ENCODE data around the gene ZNF558.
A peak's percentile ranks its signal among the peaks of the same experiment; 100 is the strongest.

The ZNF558 gene

GRCh38 chr19:8835877-8836276, 3.8 kb upstream of the ZNF558 start:
- no peak overlapping the region for H3K4me3 ChIP-seq (ENCODE audit: low read length)
- no peaks in the 10 kb centered on the region for H3K4me1 ChIP-seq (ENCODE audit: control insufficient read depth, insufficient read depth, low read length)
- no peak for DNase-seq (ENCODE audit: low read depth, low spot score)
- no peak overlapping the region for H3K27ac ChIP-seq (ENCODE audit: low read length)
- WGBS (ENCODE audit: insufficient coverage, insufficient read length): 100% methylated on average over 2 of the region's 3 CpGs
- H3K9me3 ChIP-seq (ENCODE audit: control insufficient read depth, insufficient read depth, low read length): peaks cover 3% of the 10 kb centered on the region
- no peaks in the 10 kb centered on the region for H3K27me3 ChIP-seq (ENCODE audit: control insufficient read depth, insufficient read depth, low read length)
- H3K36me3 ChIP-seq (ENCODE audit: control insufficient read depth, insufficient read depth, low read length): no peaks in the 10 kb centered on the region; the same call in 1 of the 2 replicates

GRCh38 chr19:8835446-8835845, 3.3 kb upstream of the ZNF558 start:
- peaks cover 3% of the 10 kb centered on the region for H3K9me3 ChIP-seq (ENCODE audit: control insufficient read depth, insufficient read depth, low read length)
- no peak overlapping the region for H3K4me3 ChIP-seq (ENCODE audit: low read length)
- no CpG with 5 or more reads among the region's 2 CpGs for WGBS (ENCODE audit: insufficient coverage, insufficient read length)
- H3K27ac ChIP-seq (ENCODE audit: low read length): no peak overlapping the region
- no peaks in the 10 kb centered on the region for H3K4me1 ChIP-seq (ENCODE audit: control insufficient read depth, insufficient read depth, low read length)
- DNase-seq (ENCODE audit: low read depth, low spot score): no peak
- H3K36me3 ChIP-seq (ENCODE audit: control insufficient read depth, insufficient read depth, low read length): no peaks in the 10 kb centered on the region; the same call in 1 of the 2 replicates
- H3K27me3 ChIP-seq (ENCODE audit: control insufficient read depth, insufficient read depth, low read length): no peaks in the 10 kb centered on the region

- Histone ChIP-seq H3K4me1 (ENCODE audit: control insufficient read depth, insufficient read depth, low read length) (no peaks in the 10 kb centered on the region), H3K36me3 (ENCODE audit: control insufficient read depth, insufficient read depth, low read length) (no peaks in the 10 kb centered on the region; the same call in 1 of the 2 replicates), H3K27me3 (ENCODE audit: control insufficient read depth, insufficient read depth, low read length) (no peaks in the 10 kb centered on the region), H3K27ac (ENCODE audit: low read length) (no peak overlapping the region), H3K9me3 (ENCODE audit: control insufficient read depth, insufficient read depth, low read length) (peaks cover 1% of the 10 kb centered on the region), H3K4me3 (ENCODE audit: low read length) (peak overlapping the region; percentile 64)
- no CpG with 5 or more reads among the region's 16 CpGs for WGBS (ENCODE audit: insufficient coverage, insufficient read length)
- DNase-seq (ENCODE audit: low read depth, low spot score): no peak
Observed at GRCh38 chr19:8831832-8832131, 322 bp downstream of the ZNF558 start.

- DNase-seq (ENCODE audit: low read depth, low spot score): no peak
- H3K27ac ChIP-seq (ENCODE audit: low read length): no peak overlapping the region
- H3K9me3 ChIP-seq (ENCODE audit: control insufficient read depth, insufficient read depth, low read length): no peaks in the 10 kb centered on the region; the same call in 1 of the 2 replicates
- H3K4me1 ChIP-seq (ENCODE audit: control insufficient read depth, insufficient read depth, low read length): no peaks in the 10 kb centered on the region
- H3K36me3 ChIP-seq (ENCODE audit: control insufficient read depth, insufficient read depth, low read length): no peaks in the 10 kb centered on the region; the same call in 1 of the 2 replicates
- H3K4me3 ChIP-seq (ENCODE audit: low read length): no peak overlapping the region; the same call in 1 of the 2 replicates
- H3K27me3 ChIP-seq (ENCODE audit: control insufficient read depth, insufficient read depth, low read length): no peaks in the 10 kb centered on the region
- no CpG with 5 or more reads among the region's 6 CpGs for WGBS (ENCODE audit: insufficient coverage, insufficient read length)
Observed at GRCh38 chr19:8831373-8831772, 731 bp downstream of the ZNF558 start.

- no peaks in the 10 kb centered on the region for H3K27me3 ChIP-seq (ENCODE audit: control insufficient read depth, insufficient read depth, low read length)
- peaks cover 5% of the 10 kb centered on the region; the same call in 1 of the 2 replicates for H3K36me3 ChIP-seq (ENCODE audit: control insufficient read depth, insufficient read depth, low read length)
- no peak overlapping the region for H3K4me3 ChIP-seq (ENCODE audit: low read length)
- H3K4me1 ChIP-seq (ENCODE audit: control insufficient read depth, insufficient read depth, low read length): no peaks in the 10 kb centered on the region
- DNase-seq (ENCODE audit: low read depth, low spot score): no peak
- no peak overlapping the region for H3K27ac ChIP-seq (ENCODE audit: low read length)
- peaks cover 8% of the 10 kb centered on the region for H3K9me3 ChIP-seq (ENCODE audit: control insufficient read depth, insufficient read depth, low read length)
Observed at GRCh38 chr19:8827277-8827676, 4.8 kb downstream of the ZNF558 start.

GRCh38 chr19:8826371-8826770, 5.7 kb downstream of the ZNF558 start:
- Histone ChIP-seq H3K4me1 (ENCODE audit: control insufficient read depth, insufficient read depth, low read length) (no peaks in the 10 kb centered on the region), H3K27ac (ENCODE audit: low read length) (no peak overlapping the region), H3K36me3 (ENCODE audit: control insufficient read depth, insufficient read depth, low read length) (peaks cover 5% of the 10 kb centered on the region; the same call in 1 of the 2 replicates), H3K4me3 (ENCODE audit: low read length) (no peak overlapping the region), H3K9me3 (ENCODE audit: control insufficient read depth, insufficient read depth, low read length) (peaks cover 11% of the 10 kb centered on the region), H3K27me3 (ENCODE audit: control insufficient read depth, insufficient read depth, low read length) (no peaks in the 10 kb centered on the region)
- WGBS (ENCODE audit: insufficient coverage, insufficient read length): no CpG with 5 or more reads among the region's 5 CpGs
- DNase-seq (ENCODE audit: low read depth, low spot score): no peak

GRCh38 chr19:8821748-8822241, 10.3 kb downstream of the ZNF558 start:
- Histone ChIP-seq H3K27ac (ENCODE audit: low read length) (no peak overlapping the region), H3K4me1 (ENCODE audit: control insufficient read depth, insufficient read depth, low read length) (no peaks in the 10 kb centered on the region), H3K27me3 (ENCODE audit: control insufficient read depth, insufficient read depth, low read length) (no peaks in the 10 kb centered on the region), H3K9me3 (ENCODE audit: control insufficient read depth, insufficient read depth, low read length) (peaks cover 11% of the 10 kb centered on the region), H3K36me3 (ENCODE audit: control insufficient read depth, insufficient read depth, low read length) (peaks cover 5% of the 10 kb centered on the region; the same call in 1 of the 2 replicates), H3K4me3 (ENCODE audit: low read length) (no peak overlapping the region)
- no CpG with 5 or more reads among the region's 5 CpGs for WGBS (ENCODE audit: insufficient coverage, insufficient read length)
- no peak for DNase-seq (ENCODE audit: low read depth, low spot score)

GRCh38 chr19:8820234-8820633, 11.9 kb downstream of the ZNF558 start:
- Histone ChIP-seq H3K27ac (ENCODE audit: low read length) (no peak overlapping the region), H3K27me3 (ENCODE audit: control insufficient read depth, insufficient read depth, low read length) (no peaks in the 10 kb centered on the region), H3K36me3 (ENCODE audit: control insufficient read depth, insufficient read depth, low read length) (peaks cover 5% of the 10 kb centered on the region; the same call in 1 of the 2 replicates), H3K9me3 (ENCODE audit: control insufficient read depth, insufficient read depth, low read length) (peaks cover 9% of the 10 kb centered on the region), H3K4me3 (ENCODE audit: low read length) (no peak overlapping the region), H3K4me1 (ENCODE audit: control insufficient read depth, insufficient read depth, low read length) (no peaks in the 10 kb centered on the region)
- no CpG with 5 or more reads among the region's 3 CpGs for WGBS (ENCODE audit: insufficient coverage, insufficient read length)
- DNase-seq (ENCODE audit: low read depth, low spot score): no peak

GRCh38 chr19:8815780-8816179, 16.3 kb downstream of the ZNF558 start:
- Histone ChIP-seq H3K27ac (ENCODE audit: low read length) (no peak overlapping the region), H3K4me3 (ENCODE audit: low read length) (no peak overlapping the region), H3K9me3 (ENCODE audit: control insufficient read depth, insufficient read depth, low read length) (peaks cover 10% of the 10 kb centered on the region), H3K27me3 (ENCODE audit: control insufficient read depth, insufficient read depth, low read length) (no peaks in the 10 kb centered on the region), H3K4me1 (ENCODE audit: control insufficient read depth, insufficient read depth, low read length) (no peaks in the 10 kb centered on the region), H3K36me3 (ENCODE audit: control insufficient read depth, insufficient read depth, low read length) (no peaks in the 10 kb centered on the region; the same call in 1 of the 2 replicates)
- DNase-seq (ENCODE audit: low read depth, low spot score): no peak
- WGBS (ENCODE audit: insufficient coverage, insufficient read length): no CpG with 5 or more reads among the region's 2 CpGs

- Histone ChIP-seq H3K9me3 (ENCODE audit: control insufficient read depth, insufficient read depth, low read length) (peaks cover 15% of the 10 kb centered on the region), H3K27ac (ENCODE audit: low read length) (no peak overlapping the region), H3K4me1 (ENCODE audit: control insufficient read depth, insufficient read depth, low read length) (no peaks in the 10 kb centered on the region), H3K36me3 (ENCODE audit: control insufficient read depth, insufficient read depth, low read length) (no peaks in the 10 kb centered on the region; the same call in 1 of the 2 replicates), H3K27me3 (ENCODE audit: control insufficient read depth, insufficient read depth, low read length) (no peaks in the 10 kb centered on the region), H3K4me3 (ENCODE audit: low read length) (no peak overlapping the region)
- no CpG with 5 or more reads among the region's 3 CpGs for WGBS (ENCODE audit: insufficient coverage, insufficient read length)
- no peak for DNase-seq (ENCODE audit: low read depth, low spot score)
Observed at GRCh38 chr19:8814176-8814575, 17.9 kb downstream of the ZNF558 start.
